Panc1 (cell line): ENCODE results near the gene SORL1-AS1.

Source experiments
- ATAC-seq: fragments of 200-7000 bp; cut with Tn5 transposase; 2 replicates; pipeline ENCODE4 v1.9.1; 2020; ENCODE audit warnings: mild to moderate bottlenecking, moderate library complexity
- BruUV-seq: library from RNA; stranded (reverse); fragments of 400-500 nt; replicated peaks from 2 replicates; lab custom pipeline; 2021; lab: Mats Ljungman, UMichigan
- CTCF ChIA-PET: fragments of 300-600 bp; sonication (Branson Sonifier 250); formaldehyde crosslinking; loops from one replicate; lab custom pipeline; 2022; ENCODE audit warnings: antibody characterized with exemption; lab: Charles Lee
- POLR2A ChIA-PET: fragments of 300-600 bp; sonication (Branson Sonifier 250); formaldehyde crosslinking; loops from one replicate; lab custom pipeline; 2022; ENCODE audit warnings: antibody characterized with exemption; lab: Charles Lee
- DNase-seq: peaks from one replicate; pipeline ENCODE4 v3.0.0-alpha.2; 2010; ENCODE audit warnings: low read depth, low spot score
- H3K27ac ChIP-seq: 2 replicates; pipeline ENCODE4 v1.5.1; 2011; ENCODE audit warnings: mild to moderate bottlenecking, low read length, inconsistent platforms
- H3K27me3 ChIP-seq: fragments of 200-500 bp; sonication (Bioruptor generic); 2 replicates; pipeline ENCODE4 v1.6.0; 2014; ENCODE audit warnings: low read length, inconsistent platforms; ENCODE audit not compliant: control insufficient read depth, insufficient read depth
- H3K36me3 ChIP-seq: fragments of 200-500 bp; sonication (Bioruptor generic); 2 replicates; pipeline ENCODE4 v1.5.1; 2014; ENCODE audit warnings: inconsistent platforms, mild to moderate bottlenecking, low read length, moderate library complexity; ENCODE audit not compliant: control insufficient read depth, insufficient read depth
- H3K4me1 ChIP-seq: 2 replicates; pipeline ENCODE4 v1.5.1; 2011; ENCODE audit warnings: inconsistent platforms, mild to moderate bottlenecking, low read length, moderate library complexity; ENCODE audit not compliant: control insufficient read depth, insufficient read depth
- H3K4me3 ChIP-seq, 2 experiments: 2 replicates each; pipeline ENCODE4 v1.5.1; 2011 to 2012; ENCODE audit warnings: low read depth in 2 of 2, low read length in 2 of 2, mild to moderate bottlenecking in 2 of 2, inconsistent platforms in 1 of 2, moderate library complexity in 1 of 2
- H3K9me3 ChIP-seq: fragments of 200-500 bp; sonication (Bioruptor generic); 2 replicates; pipeline ENCODE4 v1.5.1; 2014; ENCODE audit warnings: low read depth, mild to moderate bottlenecking, inconsistent platforms, low read length, moderate library complexity; ENCODE audit not compliant: control insufficient read depth, insufficient read depth
- POLR2AphosphoS5 ChIP-seq: IDR thresholded peaks from 2 replicates; pipeline ENCODE4 v1.6.1; 2012; ENCODE audit warnings: mild to moderate bottlenecking, low read depth, low read length, moderate library complexity
- SIN3A ChIP-seq: IDR thresholded peaks from 2 replicates; pipeline ENCODE4 v1.6.1; 2012; ENCODE audit warnings: low read depth, mild to moderate bottlenecking, low read length, moderate library complexity, borderline replicate concordance; ENCODE audit not compliant: insufficient read depth
- in situ Hi-C: cut with HindIII; loops from 2 replicates; pipeline ENCODE4 v1.10.0; 2016; ENCODE audit warnings: low sequenced_read_pairs, low pct_unique_long_range_greater_than_20kb
- intact Hi-C: fragments of 100-400 bp; cut with micrococcal nuclease; formaldehyde crosslinking; loops from one replicate; pipeline ENCODE4 v1.10.0; 2022; ENCODE audit not compliant: unreplicated experiment
- TF ChIP-seq, protein P1 (sequence below): fragments of 450-650 bp; IDR thresholded peaks from 2 replicates; pipeline ENCODE4 v1.5.1; 2017; ENCODE audit warnings: mild to moderate bottlenecking
- TF ChIP-seq, protein P2 (sequence below), 2 experiments: IDR thresholded peaks; 2 replicates each; pipeline ENCODE4 v1.6.1; 2011 to 2012; ENCODE audit warnings: low read depth in 2 of 2, control low read depth in 1 of 2, low read length in 1 of 2, mild to moderate bottlenecking in 1 of 2, moderate library complexity in 1 of 2; ENCODE audit not compliant: insufficient read depth in 1 of 2

The SORL1-AS1 gene

GRCh38 chr11:121460941-121461514 is 8.3 kb upstream of the SORL1-AS1 start:
- DNase-seq = no peak
- intact Hi-C loops = no loop called here
- in situ Hi-C loops = no loop called here
- no peaks in the 10 kb centered on the region for H3K36me3 ChIP-seq
- H3K4me3 ChIP-seq = no peak overlapping the region
- ChIA-PET CTCF (no interaction called here), POLR2A (no interaction called here)
- peak overlapping the region; percentile 87 for H3K27ac ChIP-seq
- no TSS peak for BruUV-seq
- no peak for TF ChIP-seq SIN3A
- TF ChIP-seq, protein P1, sequence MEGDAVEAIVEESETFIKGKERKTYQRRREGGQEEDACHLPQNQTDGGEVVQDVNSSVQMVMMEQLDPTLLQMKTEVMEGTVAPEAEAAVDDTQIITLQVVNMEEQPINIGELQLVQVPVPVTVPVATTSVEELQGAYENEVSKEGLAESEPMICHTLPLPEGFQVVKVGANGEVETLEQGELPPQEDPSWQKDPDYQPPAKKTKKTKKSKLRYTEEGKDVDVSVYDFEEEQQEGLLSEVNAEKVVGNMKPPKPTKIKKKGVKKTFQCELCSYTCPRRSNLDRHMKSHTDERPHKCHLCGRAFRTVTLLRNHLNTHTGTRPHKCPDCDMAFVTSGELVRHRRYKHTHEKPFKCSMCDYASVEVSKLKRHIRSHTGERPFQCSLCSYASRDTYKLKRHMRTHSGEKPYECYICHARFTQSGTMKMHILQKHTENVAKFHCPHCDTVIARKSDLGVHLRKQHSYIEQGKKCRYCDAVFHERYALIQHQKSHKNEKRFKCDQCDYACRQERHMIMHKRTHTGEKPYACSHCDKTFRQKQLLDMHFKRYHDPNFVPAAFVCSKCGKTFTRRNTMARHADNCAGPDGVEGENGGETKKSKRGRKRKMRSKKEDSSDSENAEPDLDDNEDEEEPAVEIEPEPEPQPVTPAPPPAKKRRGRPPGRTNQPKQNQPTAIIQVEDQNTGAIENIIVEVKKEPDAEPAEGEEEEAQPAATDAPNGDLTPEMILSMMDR = no peak
- TF ChIP-seq, protein P2, sequence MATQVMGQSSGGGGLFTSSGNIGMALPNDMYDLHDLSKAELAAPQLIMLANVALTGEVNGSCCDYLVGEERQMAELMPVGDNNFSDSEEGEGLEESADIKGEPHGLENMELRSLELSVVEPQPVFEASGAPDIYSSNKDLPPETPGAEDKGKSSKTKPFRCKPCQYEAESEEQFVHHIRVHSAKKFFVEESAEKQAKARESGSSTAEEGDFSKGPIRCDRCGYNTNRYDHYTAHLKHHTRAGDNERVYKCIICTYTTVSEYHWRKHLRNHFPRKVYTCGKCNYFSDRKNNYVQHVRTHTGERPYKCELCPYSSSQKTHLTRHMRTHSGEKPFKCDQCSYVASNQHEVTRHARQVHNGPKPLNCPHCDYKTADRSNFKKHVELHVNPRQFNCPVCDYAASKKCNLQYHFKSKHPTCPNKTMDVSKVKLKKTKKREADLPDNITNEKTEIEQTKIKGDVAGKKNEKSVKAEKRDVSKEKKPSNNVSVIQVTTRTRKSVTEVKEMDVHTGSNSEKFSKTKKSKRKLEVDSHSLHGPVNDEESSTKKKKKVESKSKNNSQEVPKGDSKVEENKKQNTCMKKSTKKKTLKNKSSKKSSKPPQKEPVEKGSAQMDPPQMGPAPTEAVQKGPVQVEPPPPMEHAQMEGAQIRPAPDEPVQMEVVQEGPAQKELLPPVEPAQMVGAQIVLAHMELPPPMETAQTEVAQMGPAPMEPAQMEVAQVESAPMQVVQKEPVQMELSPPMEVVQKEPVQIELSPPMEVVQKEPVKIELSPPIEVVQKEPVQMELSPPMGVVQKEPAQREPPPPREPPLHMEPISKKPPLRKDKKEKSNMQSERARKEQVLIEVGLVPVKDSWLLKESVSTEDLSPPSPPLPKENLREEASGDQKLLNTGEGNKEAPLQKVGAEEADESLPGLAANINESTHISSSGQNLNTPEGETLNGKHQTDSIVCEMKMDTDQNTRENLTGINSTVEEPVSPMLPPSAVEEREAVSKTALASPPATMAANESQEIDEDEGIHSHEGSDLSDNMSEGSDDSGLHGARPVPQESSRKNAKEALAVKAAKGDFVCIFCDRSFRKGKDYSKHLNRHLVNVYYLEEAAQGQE (IDR thresholded peaks at IDR 0.05; ENCODE audit: insufficient read depth in 1 of 2, low read depth in 2 of 2, low read length in 1 of 2) = no peak
- no peak for TF ChIP-seq POLR2AphosphoS5
- peaks cover 62% of the 10 kb centered on the region for H3K4me1 ChIP-seq
- no peaks in the 10 kb centered on the region for H3K9me3 ChIP-seq
- no peaks in the 10 kb centered on the region for H3K27me3 ChIP-seq
- no peak for ATAC-seq

GRCh38 chr11:121459413-121460017 is 6.7 kb upstream of the SORL1-AS1 start:
- ATAC-seq (no peak), DNase-seq (no peak)
- Histone ChIP-seq H3K36me3 (no peaks in the 10 kb centered on the region), H3K27me3 (no peaks in the 10 kb centered on the region), H3K27ac (peak overlapping the region; percentile 36; the same call in 1 of the 2 replicates), H3K4me1 (peaks cover 52% of the 10 kb centered on the region), H3K9me3 (no peaks in the 10 kb centered on the region), H3K4me3 (no peak overlapping the region)
- ChIA-PET CTCF (no interaction called here), POLR2A (no interaction called here)
- no TSS peak for BruUV-seq
- TF ChIP-seq, protein P2 (IDR thresholded peaks at IDR 0.05; ENCODE audit: insufficient read depth in 1 of 2, low read depth in 2 of 2, low read length in 1 of 2) = no peak
- TF ChIP-seq, protein P1 = no peak
- in situ Hi-C loops = no loop called here
- intact Hi-C loops = no loop called here
